Uterus (tissue), 4 donors: Measurements from ENCODE around the gene PLCL1. TPM values are rescaled to one million over a fixed set of nuclear protein-coding genes. Genes with fewer than 3 reads are reported as not detected.

Experiments used
- DNase-seq, 2 donors: peaks; one replicate each; pipeline ENCODE4 v3.0.0-alpha.2; 2019 to 2020
- H3K27ac ChIP-seq, 2 donors: fragments of 200-600 bp; sonication (generic); 1 replicate in 1 of 2; 2 replicates in 1 of 2; pipeline ENCODE4 v1.5.1; 2016 to 2018
- H3K27me3 ChIP-seq, 2 donors: fragments of 200-600 bp; sonication (generic); one replicate each; pipeline ENCODE4 v1.5.1; 2018 to 2019; ENCODE audit warnings: control low read depth in 1 of 2
- H3K36me3 ChIP-seq, 2 donors: fragments of 200-600 bp; sonication (generic); one replicate each; pipeline ENCODE4 v1.5.1; 2019; ENCODE audit warnings: control low read depth in 1 of 2
- H3K4me1 ChIP-seq, 2 donors: fragments of 200-600 bp; sonication (generic); one replicate each; pipeline ENCODE4 v1.5.1; 2018 to 2019; ENCODE audit warnings: control low read depth in 1 of 2
- H3K4me3 ChIP-seq, 2 donors: fragments of 200-600 bp; sonication (generic); 1 replicate in 1 of 2; 2 replicates in 1 of 2; pipeline ENCODE4 v1.5.1; 2018 to 2019; ENCODE audit warnings: mild to moderate bottlenecking in 1 of 2
- H3K9me3 ChIP-seq, 2 donors: fragments of 200-600 bp; sonication (generic); one replicate each; pipeline ENCODE4 v1.5.1; 2019; ENCODE audit warnings: control low read depth in 1 of 2
- POLR2A ChIP-seq, 2 donors: fragments of 450-650 bp; IDR thresholded peaks; one replicate each; pipeline ENCODE4 v1.6.1; 2016; ENCODE audit warnings: antibody characterized with exemption in 2 of 2, mild to moderate bottlenecking in 1 of 2, moderate library complexity in 1 of 2
- intact Hi-C: fragments of 100-400 bp; cut with DNase I; formaldehyde crosslinking; loops from one replicate; pipeline ENCODE4 v1.15.1; 2023; ENCODE audit warnings: low total_unique reads
- total RNA-seq, 4 donors: library from RNA; depleted of rRNA in 3 of 4; stranded (reverse); fragments of >200 nt in 3 of 4; gene quantifications; one replicate each; pipeline versions ENCODE4 v1.1.0 to v1.2.4, GENCODE V29; 2014 to 2023
- TF ChIP-seq, protein P1 (sequence below), 4 experiments: fragments of 200-600 bp in 2 of 4; fragments of 450-650 bp in 2 of 4; sonication (generic) in 2 of 4; IDR thresholded peaks; one replicate each; pipeline ENCODE4 v1.5.1; 2016 to 2019; ENCODE audit warnings: antibody characterized with exemption in 4 of 4, mild to moderate bottlenecking in 2 of 4, moderate library complexity in 1 of 4
- donor health status: DM: yes; HTN: yes; CAD: no.

Gene PLCL1
- total RNA-seq, 4 donors from 2014 or later: 7.3 to 32.5 (median 15.0) TPM

DNA sequence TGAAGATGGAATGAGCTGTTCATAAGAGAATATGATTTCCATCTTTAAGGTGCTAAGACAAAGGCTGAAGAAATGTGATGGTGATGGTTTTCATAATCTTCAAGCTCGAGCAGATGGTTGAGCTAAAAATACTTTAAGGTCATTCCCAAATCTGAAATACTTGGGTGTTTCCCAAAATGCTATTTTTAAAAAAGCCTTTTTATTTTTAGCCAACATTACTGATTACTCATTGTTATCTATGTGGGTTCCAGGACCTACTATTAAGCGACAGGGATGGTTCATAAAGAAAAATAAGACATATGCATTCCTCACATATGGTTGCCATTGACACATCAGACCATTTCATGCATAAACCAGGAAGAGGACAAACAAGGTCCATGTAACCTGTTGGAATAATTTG lies 298.5 kb downstream of the PLCL1 start:
- Histone ChIP-seq H3K4me3 (no peak overlapping the region), H3K4me1 (no peaks in the 10 kb centered on the region)

DNA sequence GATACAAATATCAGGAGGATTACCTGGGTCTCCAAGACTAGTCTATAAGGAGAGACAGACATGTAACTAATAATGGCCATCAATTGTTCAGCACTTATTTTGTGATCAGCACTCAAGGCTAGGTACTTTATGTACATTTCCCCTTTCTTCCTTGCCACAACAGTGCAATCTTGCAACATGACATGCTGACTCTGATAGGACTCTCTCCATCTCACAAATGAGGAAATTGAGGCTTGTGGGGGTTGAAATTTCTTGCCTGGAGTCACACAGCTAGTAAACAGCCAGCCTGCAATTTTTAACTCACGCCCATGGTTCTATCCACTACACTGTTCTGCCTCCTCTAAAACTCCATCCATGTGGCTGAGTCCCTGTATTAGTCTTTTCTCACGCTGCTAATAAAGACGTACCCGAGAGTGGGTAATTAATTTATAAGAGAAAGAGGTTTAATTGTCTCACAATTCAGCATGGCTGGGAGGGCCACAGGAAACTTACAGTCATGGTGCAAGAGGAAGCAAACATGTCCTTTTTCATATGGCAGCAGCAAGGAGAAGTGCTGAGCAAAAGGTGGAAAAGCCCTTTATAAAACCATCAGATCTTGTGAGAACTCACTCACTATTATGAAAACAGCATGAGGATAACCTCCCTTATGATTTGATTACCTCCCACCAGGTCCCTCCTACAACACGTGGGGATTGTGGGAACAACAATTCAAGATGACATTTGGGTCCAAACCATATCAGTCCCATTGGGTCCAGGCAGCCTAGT lies 302.4 kb downstream of the PLCL1 start:
- Histone ChIP-seq H3K4me1 (no peaks in the 10 kb centered on the region), H3K4me3 (no peak overlapping the region), H3K9me3 (no peaks in the 10 kb centered on the region), H3K27me3 (no peaks in the 10 kb centered on the region), H3K27ac (no peak overlapping the region), H3K36me3 (no peaks in the 10 kb centered on the region)
- TF ChIP-seq, protein P1, sequence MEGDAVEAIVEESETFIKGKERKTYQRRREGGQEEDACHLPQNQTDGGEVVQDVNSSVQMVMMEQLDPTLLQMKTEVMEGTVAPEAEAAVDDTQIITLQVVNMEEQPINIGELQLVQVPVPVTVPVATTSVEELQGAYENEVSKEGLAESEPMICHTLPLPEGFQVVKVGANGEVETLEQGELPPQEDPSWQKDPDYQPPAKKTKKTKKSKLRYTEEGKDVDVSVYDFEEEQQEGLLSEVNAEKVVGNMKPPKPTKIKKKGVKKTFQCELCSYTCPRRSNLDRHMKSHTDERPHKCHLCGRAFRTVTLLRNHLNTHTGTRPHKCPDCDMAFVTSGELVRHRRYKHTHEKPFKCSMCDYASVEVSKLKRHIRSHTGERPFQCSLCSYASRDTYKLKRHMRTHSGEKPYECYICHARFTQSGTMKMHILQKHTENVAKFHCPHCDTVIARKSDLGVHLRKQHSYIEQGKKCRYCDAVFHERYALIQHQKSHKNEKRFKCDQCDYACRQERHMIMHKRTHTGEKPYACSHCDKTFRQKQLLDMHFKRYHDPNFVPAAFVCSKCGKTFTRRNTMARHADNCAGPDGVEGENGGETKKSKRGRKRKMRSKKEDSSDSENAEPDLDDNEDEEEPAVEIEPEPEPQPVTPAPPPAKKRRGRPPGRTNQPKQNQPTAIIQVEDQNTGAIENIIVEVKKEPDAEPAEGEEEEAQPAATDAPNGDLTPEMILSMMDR (IDR thresholded peaks at IDR 0.05): no peak
- TF ChIP-seq POLR2A (IDR thresholded peaks at IDR 0.05): no peak
- no peak for DNase-seq
- intact Hi-C loops: no loop called here

More for the DNA sequence above, 298.5 kb downstream of the PLCL1 start:
- intact Hi-C loops: no loop called here
- TF ChIP-seq POLR2A (IDR thresholded peaks at IDR 0.05): no peak
- TF ChIP-seq, protein P1 (IDR thresholded peaks at IDR 0.05): no peak
- no peaks in the 10 kb centered on the region for H3K27me3 ChIP-seq
- no peak overlapping the region for H3K27ac ChIP-seq
- DNase-seq: no peak
- no peaks in the 10 kb centered on the region for H3K36me3 ChIP-seq
- H3K9me3 ChIP-seq: no peaks in the 10 kb centered on the region

DNA sequence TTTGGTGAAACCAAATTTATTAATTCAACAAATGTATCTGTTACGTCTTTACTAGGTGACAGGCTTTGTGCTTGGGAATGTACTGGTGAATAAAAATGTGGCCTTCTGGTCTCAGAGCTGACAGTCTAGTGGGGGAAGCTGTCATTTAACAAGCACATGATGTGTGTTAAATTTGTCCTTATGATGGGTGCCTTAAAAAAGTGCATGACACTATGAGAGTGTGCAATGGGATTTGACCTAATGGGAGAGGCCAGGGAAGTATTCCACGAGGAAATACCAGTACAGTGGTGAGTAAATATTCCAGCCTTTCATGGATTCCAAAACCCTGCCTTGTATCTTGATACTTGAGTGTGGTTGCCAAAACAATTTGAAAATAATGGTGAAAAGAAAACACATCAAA lies 308.9 kb downstream of the PLCL1 start:
- Histone ChIP-seq H3K9me3 (no peaks in the 10 kb centered on the region), H3K27me3 (no peaks in the 10 kb centered on the region), H3K4me3 (no peak overlapping the region), H3K4me1 (no peaks in the 10 kb centered on the region), H3K36me3 (no peaks in the 10 kb centered on the region), H3K27ac (no peak overlapping the region)
- no peak for TF ChIP-seq POLR2A (IDR thresholded peaks at IDR 0.05)
- TF ChIP-seq, protein P1 (IDR thresholded peaks at IDR 0.05): no peak
- DNase-seq: no peak
- intact Hi-C loops: no loop called here

DNA sequence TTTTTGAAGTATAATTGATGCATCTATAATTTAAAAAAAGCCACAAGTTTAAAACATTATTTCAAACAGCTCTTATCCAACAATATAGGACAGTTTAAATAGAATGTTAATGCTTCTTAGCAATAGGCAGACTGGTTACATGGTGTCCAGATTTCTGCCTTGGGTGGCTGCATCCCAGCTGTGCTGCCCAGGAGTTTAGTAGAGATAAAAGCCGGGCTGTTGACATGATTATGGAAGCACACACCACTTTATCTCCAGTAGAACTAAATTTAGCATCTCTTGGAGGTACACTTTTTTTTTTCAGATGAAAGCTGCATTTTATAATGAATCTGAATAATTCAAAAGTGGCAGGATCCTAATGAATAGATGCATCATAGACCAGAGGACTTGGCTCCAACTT lies 309.7 kb downstream of the PLCL1 start:
- no peaks in the 10 kb centered on the region for H3K9me3 ChIP-seq
- no peaks in the 10 kb centered on the region for H3K36me3 ChIP-seq
- no peak for TF ChIP-seq POLR2A (IDR thresholded peaks at IDR 0.05)
- TF ChIP-seq, protein P1 (IDR thresholded peaks at IDR 0.05): no peak
- no peaks in the 10 kb centered on the region for H3K27me3 ChIP-seq
- intact Hi-C loops: no loop called here
- no peak for DNase-seq
- H3K4me3 ChIP-seq: no peak overlapping the region
- H3K4me1 ChIP-seq: no peaks in the 10 kb centered on the region
- H3K27ac ChIP-seq: no peak overlapping the region

DNA sequence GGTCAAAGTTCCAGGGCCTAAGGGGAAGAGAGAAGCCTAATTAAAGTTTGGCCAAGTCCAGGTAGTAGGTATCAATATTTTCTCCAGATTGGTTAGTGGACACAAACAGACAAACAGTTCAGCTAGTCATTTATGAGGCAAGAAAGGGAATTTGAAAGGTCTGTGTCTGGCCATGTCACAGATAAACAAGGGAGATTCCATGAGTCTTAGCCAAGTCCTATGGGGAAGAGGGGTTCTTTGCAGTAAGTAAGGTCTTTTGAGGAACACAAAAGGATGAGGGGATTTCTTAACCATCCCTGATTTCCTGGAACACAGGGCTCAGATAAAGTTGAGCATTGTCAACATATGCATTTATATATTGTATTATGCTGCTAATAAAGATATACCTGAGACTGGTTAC lies 310.8 kb downstream of the PLCL1 start:
- H3K36me3 ChIP-seq: no peaks in the 10 kb centered on the region
- no peaks in the 10 kb centered on the region for H3K4me1 ChIP-seq
- no peak overlapping the region for H3K27ac ChIP-seq
- intact Hi-C loops: no loop called here
- no peaks in the 10 kb centered on the region for H3K9me3 ChIP-seq
- no peak for DNase-seq
- no peak for TF ChIP-seq POLR2A (IDR thresholded peaks at IDR 0.05)
- TF ChIP-seq, protein P1 (IDR thresholded peaks at IDR 0.05): no peak
- no peaks in the 10 kb centered on the region for H3K27me3 ChIP-seq
- no peak overlapping the region for H3K4me3 ChIP-seq
